Ectodermal cell (in vitro differentiated cells): ENCODE measurements around the gene PRKAG1.

ENCODE experiments used
- H3K27ac ChIP-seq: 2 replicates; pipeline ENCODE4 v1.7.0; 2013; ENCODE audit warnings: mild to moderate bottlenecking, low read depth, low read length; ENCODE audit not compliant: insufficient read depth, poor library complexity, severe bottlenecking
- H3K27me3 ChIP-seq: 2 replicates; pipeline ENCODE4 v1.7.0; 2013; ENCODE audit warnings: mild to moderate bottlenecking, low read length; ENCODE audit not compliant: insufficient read depth, control insufficient read depth, poor library complexity, severe bottlenecking
- H3K36me3 ChIP-seq: one replicate; pipeline ENCODE4 v1.7.0; 2013; ENCODE audit warnings: low read length; ENCODE audit not compliant: control insufficient read depth, insufficient read depth
- H3K4me1 ChIP-seq: one replicate; pipeline ENCODE4 v1.7.0; 2013; ENCODE audit warnings: low read length; ENCODE audit not compliant: control insufficient read depth, insufficient read depth
- H3K4me3 ChIP-seq: 2 replicates; pipeline ENCODE4 v1.7.0; 2013; ENCODE audit warnings: low read depth, low read length, control low read depth; ENCODE audit not compliant: insufficient read depth
- H3K9me3 ChIP-seq: 2 replicates; pipeline ENCODE4 v1.7.0; 2013; ENCODE audit warnings: mild to moderate bottlenecking, low read length, moderate library complexity; ENCODE audit not compliant: control insufficient read depth
- WGBS, 2 experiments: methylation state at CpG; one replicate each; pipeline ENCODE4 v1.1.7; 2013; ENCODE audit warnings: missing lambda C conversion rate in 2 of 2; 5-methylcytosine and 5-hydroxymethylcytosine counted together

The PRKAG1 gene

DNA sequence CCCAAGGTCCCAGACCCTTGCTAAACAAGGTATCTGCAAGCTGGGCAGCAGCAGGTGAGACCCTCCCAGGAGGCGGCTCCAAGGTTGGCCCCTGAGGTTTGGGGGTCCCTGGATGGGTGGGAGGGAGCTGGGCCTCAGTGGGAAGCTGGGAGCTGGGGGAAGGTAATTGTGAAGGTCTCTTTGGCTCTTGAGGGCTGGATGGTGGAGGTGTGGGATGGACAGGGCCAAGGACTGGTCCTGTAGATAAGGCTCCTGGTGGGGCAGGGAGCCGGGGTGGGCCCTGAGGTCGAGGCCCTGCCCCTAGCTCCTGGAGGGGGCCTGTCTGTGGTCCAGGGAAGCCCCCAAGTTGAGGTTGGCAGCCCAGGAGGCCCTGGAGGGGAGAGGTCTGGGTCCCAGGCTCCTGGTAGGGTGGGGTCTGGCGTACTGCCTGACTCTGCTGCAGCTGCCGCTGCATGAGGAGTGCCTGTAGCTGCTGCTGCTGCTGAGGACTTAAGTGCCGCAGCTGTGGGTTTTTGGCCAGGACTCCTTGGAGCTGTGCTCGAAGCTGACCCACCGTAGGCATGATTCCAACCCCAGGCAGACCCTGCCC is 13.1 kb upstream of the PRKAG1 start:
- Histone ChIP-seq H3K27me3 (no peaks in the 10 kb centered on the region), H3K4me3 (no peak overlapping the region), H3K27ac (no peak overlapping the region), H3K36me3 (peaks cover 62% of the 10 kb centered on the region), H3K4me1 (no peaks in the 10 kb centered on the region), H3K9me3 (no peaks in the 10 kb centered on the region)
- 96 to 98% methylated on average over 8 of the region's 8 CpGs for WGBS, 2 experiments

DNA sequence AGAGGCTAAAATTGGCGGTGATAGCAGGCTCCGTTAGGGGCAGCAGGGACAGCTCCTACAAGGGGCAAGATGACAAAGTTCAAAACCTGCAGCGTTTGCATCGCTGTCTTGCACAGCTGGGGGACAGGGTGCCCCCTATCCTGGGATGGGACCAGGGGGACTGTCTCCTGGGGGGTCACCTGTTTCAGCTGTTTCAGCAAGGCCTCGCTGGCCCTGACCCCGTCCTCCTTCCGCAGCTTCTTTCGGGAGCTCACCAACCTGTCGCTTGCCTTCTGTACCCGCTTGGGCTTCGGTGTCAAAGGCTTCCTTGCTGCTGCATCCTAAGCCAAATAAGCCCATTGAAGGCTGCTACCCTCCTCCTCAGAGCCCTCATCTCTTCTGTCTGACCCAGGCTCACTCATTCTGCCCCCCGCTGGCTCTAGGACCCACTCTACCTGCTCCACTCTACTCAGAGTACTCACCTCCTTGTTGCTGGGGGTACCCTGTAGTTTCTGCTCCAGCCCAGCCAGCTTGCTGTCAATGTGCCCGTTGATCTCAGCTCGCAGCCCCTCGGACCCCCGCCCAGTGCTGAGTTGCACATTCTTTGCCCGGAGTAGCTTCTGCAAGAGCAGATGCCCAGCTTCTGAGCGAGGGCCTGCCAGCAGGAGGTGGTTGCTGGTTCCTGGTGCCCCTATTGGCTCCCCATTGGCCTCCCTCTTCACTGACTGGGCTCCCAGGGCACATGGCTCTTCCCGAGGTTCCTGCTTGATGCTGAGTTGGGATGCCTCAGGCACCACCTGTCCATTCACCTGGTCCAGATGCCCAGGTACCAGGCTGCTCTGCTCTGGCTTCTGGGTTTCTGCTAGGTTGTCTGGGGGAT is 12.4 kb upstream of the PRKAG1 start:
- Histone ChIP-seq H3K4me1 (no peaks in the 10 kb centered on the region), H3K27me3 (no peaks in the 10 kb centered on the region), H3K9me3 (no peaks in the 10 kb centered on the region), H3K27ac (no peak overlapping the region), H3K36me3 (peaks cover 69% of the 10 kb centered on the region), H3K4me3 (no peak overlapping the region)
- 95% methylated on average over 19 of the region's 19 CpGs for WGBS, 2 experiments

DNA sequence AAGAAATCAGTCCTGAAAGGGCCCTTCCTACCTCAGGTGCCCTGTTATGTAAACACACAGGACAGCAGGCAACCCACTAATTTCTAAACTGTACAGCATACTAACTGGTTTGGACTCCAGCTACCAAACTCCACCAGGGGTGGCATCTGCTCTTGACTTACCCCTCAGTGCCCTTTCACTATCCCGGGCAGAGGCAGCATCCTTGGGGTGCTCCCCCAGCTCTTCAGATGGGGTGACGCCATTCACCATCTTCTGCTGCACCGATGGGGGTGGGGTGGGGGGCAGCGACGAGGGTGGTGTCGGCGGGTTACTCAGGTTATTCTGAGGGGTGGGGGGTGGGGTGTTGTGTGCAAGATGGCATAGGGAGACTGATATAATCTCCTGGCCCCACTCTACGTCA is 11.5 kb upstream of the PRKAG1 start:
- no peaks in the 10 kb centered on the region for H3K4me1 ChIP-seq

DNA sequence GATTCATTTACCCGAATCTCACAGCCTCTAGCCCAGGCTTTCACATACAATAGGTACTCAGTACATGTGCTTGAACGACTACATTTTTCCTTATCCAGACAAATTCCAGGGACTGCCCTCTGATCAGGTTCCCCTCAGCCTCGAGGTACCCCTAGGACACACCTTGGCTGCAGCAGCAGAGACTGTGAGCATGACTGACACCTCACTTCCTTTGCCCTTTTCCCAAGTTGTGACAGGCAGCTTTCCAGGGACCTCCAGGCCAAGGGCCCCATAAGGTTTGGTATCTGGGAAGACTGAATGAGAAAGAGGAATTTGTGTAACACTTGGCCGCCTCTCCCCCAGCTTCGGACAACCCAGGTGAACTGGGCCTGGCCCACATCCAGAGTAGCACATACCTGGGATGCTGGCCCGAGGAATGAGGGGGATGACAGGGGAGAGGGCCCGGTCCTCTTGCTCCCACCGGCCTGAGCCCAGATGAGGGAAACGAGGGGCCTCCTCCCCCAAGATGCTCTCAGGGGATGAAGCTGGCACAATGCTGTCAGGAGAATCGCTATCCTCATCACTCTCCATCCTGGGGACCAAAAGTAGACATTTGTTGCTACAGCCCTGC is 10.2 kb upstream of the PRKAG1 start:
- Histone ChIP-seq H3K9me3 (no peaks in the 10 kb centered on the region), H3K4me1 (no peaks in the 10 kb centered on the region), H3K27me3 (no peaks in the 10 kb centered on the region), H3K36me3 (peaks cover 75% of the 10 kb centered on the region), H3K4me3 (no peak overlapping the region), H3K27ac (no peak overlapping the region)
- WGBS, 2 experiments, result 95% methylated on average over 10 of the region's 10 CpGs

More for the DNA sequence above, 11.5 kb upstream of the PRKAG1 start:
- no peaks in the 10 kb centered on the region for H3K27me3 ChIP-seq
- H3K9me3 ChIP-seq, result no peaks in the 10 kb centered on the region
- WGBS, 2 experiments, result 96 to 100% methylated on average over 2 to 8 of the region's 8 CpGs
- no peak overlapping the region for H3K27ac ChIP-seq
- no peak overlapping the region for H3K4me3 ChIP-seq
- H3K36me3 ChIP-seq, result peaks cover 75% of the 10 kb centered on the region

DNA sequence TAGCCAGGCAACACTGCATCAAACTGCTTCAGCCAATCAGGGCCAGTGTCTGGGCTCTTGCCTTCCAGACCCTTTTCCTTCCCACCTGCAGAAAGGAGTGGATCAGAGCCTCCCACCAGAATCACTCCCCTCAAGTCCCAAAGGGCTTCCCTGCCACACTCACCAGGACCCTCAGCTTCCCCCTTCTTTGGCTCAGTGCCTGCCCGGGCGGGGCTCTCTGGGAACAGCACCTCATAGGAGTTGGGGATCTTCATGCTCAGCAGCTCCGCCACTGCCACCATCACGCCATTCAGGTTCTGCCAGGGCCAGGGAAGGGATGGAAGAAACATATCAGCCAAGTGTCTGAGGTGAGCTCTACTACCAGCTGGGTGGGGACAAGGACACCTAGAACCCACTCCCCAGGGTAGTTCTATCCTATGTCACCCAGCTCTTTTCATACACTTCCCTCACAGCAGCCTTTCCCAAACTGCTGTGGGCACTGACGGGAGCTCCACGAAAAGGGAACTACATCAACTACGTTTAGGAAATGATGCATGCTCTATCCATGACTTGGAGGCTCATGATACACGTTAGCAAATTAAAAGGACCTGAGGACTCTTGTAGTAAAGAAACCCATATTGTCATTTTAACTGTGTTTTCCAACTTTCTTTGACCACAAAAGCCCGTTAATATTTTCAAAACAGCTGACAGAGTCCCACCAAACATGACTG is 9.4 kb upstream of the PRKAG1 start:
- H3K36me3 ChIP-seq, result peaks cover 72% of the 10 kb centered on the region
- WGBS, 2 experiments, result 93 to 96% methylated on average over 9 of the region's 9 CpGs

DNA sequence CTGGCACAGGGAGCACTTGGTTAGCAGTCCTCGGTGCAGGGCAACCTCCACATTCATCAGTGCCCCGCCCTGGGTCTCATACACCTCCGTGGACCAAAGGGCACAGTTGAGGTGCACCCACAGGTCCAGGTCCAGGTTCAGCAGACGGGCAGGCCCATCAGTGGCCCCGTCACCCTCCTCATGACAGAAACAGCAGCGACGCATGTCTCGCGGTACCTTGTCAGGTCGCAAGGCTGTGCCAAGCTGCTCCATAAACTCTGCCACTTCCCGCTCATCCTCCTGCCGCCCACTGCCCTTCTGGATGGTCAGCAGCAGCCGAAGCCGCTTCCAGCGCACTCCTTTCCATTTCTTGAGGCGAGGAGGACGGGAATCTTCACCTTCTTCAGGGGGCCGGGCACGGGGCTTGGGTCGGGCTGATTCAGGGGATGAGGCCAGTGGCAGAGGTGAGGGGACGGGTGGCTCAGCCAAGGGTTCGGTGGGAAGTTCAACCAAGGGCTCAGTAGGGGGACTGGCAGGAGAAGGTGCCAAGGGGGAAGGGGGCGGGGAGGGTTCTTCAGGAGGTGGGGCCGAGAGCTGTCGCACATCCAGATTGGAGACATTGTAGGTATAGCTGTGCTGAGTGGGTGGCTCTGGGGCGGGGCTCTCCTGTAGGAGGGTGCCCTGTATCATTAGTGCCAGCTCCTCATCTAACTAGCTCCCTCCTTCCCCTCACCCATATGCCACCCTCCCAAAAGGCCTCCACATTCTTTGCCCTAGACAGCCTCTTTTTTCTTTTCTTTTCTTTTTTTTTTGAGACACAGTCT is 8.3 kb upstream of the PRKAG1 start:
- H3K4me3 ChIP-seq, result no peak overlapping the region
- no peaks in the 10 kb centered on the region for H3K4me1 ChIP-seq
- H3K36me3 ChIP-seq, result peaks cover 72% of the 10 kb centered on the region
- H3K27me3 ChIP-seq, result no peaks in the 10 kb centered on the region
- WGBS, 2 experiments, result 93 to 97% methylated on average over 26 of the region's 26 CpGs
- no peaks in the 10 kb centered on the region for H3K9me3 ChIP-seq
- H3K27ac ChIP-seq, result no peak overlapping the region

More for the DNA sequence above, 9.4 kb upstream of the PRKAG1 start:
- H3K27me3 ChIP-seq, result no peaks in the 10 kb centered on the region
- H3K4me3 ChIP-seq, result no peak overlapping the region
- H3K4me1 ChIP-seq, result no peaks in the 10 kb centered on the region
- no peak overlapping the region for H3K27ac ChIP-seq
- H3K9me3 ChIP-seq, result no peaks in the 10 kb centered on the region

DNA sequence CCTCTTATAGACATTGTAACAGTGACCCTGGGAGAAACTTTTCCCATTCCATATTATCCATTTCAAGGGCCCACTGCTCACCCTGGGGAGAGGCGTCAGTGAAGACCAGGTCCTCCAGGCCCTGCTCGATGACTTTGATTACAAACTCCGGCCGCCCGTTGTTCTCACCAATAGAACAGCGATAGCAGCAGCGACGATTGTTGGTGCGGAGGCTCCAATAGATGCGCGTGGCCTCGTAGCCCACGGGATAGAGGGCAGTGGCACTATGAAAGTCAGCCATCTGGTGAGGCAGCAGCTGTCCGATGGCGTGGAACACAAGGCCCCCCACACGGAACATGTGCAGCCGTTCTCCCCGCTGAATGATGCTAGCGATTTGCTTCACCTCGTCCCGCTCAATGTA is 7.5 kb upstream of the PRKAG1 start:
- H3K36me3 ChIP-seq, result peaks cover 74% of the 10 kb centered on the region
- no peak overlapping the region for H3K4me3 ChIP-seq
- H3K9me3 ChIP-seq, result no peaks in the 10 kb centered on the region
- H3K4me1 ChIP-seq, result no peaks in the 10 kb centered on the region
- no peaks in the 10 kb centered on the region for H3K27me3 ChIP-seq
- no peak overlapping the region for H3K27ac ChIP-seq
- WGBS, 2 experiments, result 95 to 96% methylated on average over 21 of the region's 21 CpGs

DNA sequence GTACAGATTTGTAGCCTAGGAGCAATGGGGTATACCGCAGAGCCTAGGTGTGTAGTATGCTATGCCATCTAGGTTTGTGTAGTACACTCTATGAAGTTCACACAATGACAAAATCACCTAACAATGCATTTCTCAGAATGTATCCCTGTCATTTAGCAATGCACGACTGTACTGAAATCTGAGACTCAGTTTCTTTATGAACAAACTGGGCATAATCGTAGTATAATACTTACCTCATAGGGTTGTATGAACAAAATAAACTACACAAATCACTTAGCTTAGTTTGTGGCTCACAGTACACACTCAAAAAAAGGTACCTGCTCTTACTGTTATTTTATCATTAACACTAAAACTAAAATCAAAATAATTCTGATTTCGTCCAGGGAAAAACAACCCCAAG is 6.9 kb upstream of the PRKAG1 start:
- no peaks in the 10 kb centered on the region for H3K4me1 ChIP-seq
- no peak overlapping the region for H3K4me3 ChIP-seq
- H3K9me3 ChIP-seq, result no peaks in the 10 kb centered on the region
- no peaks in the 10 kb centered on the region for H3K27me3 ChIP-seq
- WGBS, 2 experiments, result 96% methylated on average over 4 of the region's 4 CpGs
- H3K27ac ChIP-seq, result no peak overlapping the region
- peaks cover 70% of the 10 kb centered on the region for H3K36me3 ChIP-seq

DNA sequence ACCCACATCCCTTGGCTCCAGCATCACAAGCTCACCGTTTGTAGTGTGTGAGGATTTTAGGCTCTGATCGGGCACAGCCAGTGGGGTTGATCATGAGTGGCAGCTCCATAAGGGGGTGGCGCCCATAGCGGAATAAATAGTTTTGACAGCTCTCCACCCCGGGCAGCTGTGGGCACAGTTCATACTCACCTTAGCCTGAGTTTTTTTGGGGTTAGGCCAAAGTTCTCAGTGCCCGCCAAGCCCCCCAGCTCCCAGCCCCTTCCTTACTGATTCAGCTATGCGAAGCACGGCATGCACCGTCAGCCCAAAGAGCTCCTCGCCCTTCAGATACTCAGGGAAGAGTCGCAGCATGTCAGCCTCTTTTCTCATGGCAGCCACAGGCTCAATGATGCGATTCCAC is 6.0 kb upstream of the PRKAG1 start:
- WGBS, 2 experiments, result 95% methylated on average over 12 of the region's 12 CpGs
- no peaks in the 10 kb centered on the region for H3K9me3 ChIP-seq
- H3K4me1 ChIP-seq, result no peaks in the 10 kb centered on the region
- H3K27ac ChIP-seq, result no peak overlapping the region
- H3K4me3 ChIP-seq, result no peak overlapping the region
- H3K27me3 ChIP-seq, result no peaks in the 10 kb centered on the region
- peaks cover 60% of the 10 kb centered on the region for H3K36me3 ChIP-seq
